K562 (cell line): Measurements from ENCODE around the gene SYT6. TPM values are rescaled to one million over a fixed set of nuclear protein-coding genes. Genes with fewer than 3 reads are reported as not detected.
A peak's percentile ranks its signal among the peaks of the same experiment; 100 is the strongest.
"Not testable (repeated sequence)": the region's sequence is repeated elsewhere in the genome, so short reads cannot be mapped to it uniquely, and the experiment has no call there.

Experiments
- ATAC-seq: fragments of 200-7000 bp; cut with Tn5 transposase; 3 replicates; pipeline ENCODE4 v1.9.1; 2020; ENCODE audit warnings: moderate library complexity
- BruUV-seq: library from RNA; stranded (reverse); fragments of 400-500 nt; replicated peaks from 2 replicates; lab custom pipeline; 2021; lab: Mats Ljungman, UMichigan
- CTCF ChIA-PET: fragments of 300-600 bp; formaldehyde crosslinking; extraction: SDS; loops from one replicate; lab custom pipeline; 2021; ENCODE audit warnings: low intra/inter-chr PET ratio; lab: Yijun Ruan, JAX
- POLR2A ChIA-PET: fragments of 300-600, 350-650 bp; sonication (Branson Sonifier 250); formaldehyde crosslinking; extraction: SDS; loops from one replicate; lab custom pipeline; 2021; ENCODE audit warnings: antibody characterized with exemption, inconsistent platforms; lab: Yijun Ruan, JAX
- DNase-seq, 4 experiments: peaks; one replicate each; pipeline versions ENCODE4 v3.0.0 to v3.0.0-alpha.2; 2011 to 2018; ENCODE audit warnings: low spot score in 3 of 4, mixed read lengths in 3 of 4; ENCODE audit errors: extremely low read depth in 1 of 4
- FAIRE-seq: peaks from 2 replicates; lab custom pipeline; 2011; peaks lifted over from hg19 to GRCh38; lab: Jason Lieb, UNC
- H2AFZ ChIP-seq: 2 replicates; pipeline ENCODE4 v1.6.0; 2011; ENCODE audit warnings: low read depth, low read length, control low read depth, inconsistent platforms
- H3K27ac ChIP-seq: fragments of 200-600 bp; 3 replicates; pipeline ENCODE4 v1.8.0; 2011; ENCODE audit warnings: low read depth, mild to moderate bottlenecking, control low read depth, inconsistent platforms, low read length, moderate library complexity, mixed read lengths; ENCODE audit errors: extremely low read depth
- H3K27me3 ChIP-seq, 2 experiments: fragments of 300-600 bp in 1 of 2; 2 replicates in 1 of 2; 3 replicates in 1 of 2; pipeline versions ENCODE4 v1.6.0 to v1.8.0; 2011; ENCODE audit warnings: inconsistent platforms in 2 of 2, low read length in 2 of 2, mild to moderate bottlenecking in 1 of 2, mixed read lengths in 1 of 2, moderate library complexity in 1 of 2; ENCODE audit not compliant: control insufficient read depth in 2 of 2, insufficient read depth in 2 of 2
- H3K36me3 ChIP-seq: fragments of 300-600 bp; 3 replicates; pipeline ENCODE4 v1.8.0; 2011; ENCODE audit warnings: mild to moderate bottlenecking, low read length, inconsistent platforms; ENCODE audit not compliant: control insufficient read depth, insufficient read depth
- H3K4me1 ChIP-seq, 2 experiments: fragments of 200-600 bp in 1 of 2; replicated peaks in 1 of 2; 2 replicates in 1 of 2; 3 replicates in 1 of 2; pipeline versions ENCODE4 v1.5.1 to v1.8.0; 2011; ENCODE audit warnings: inconsistent platforms in 2 of 2, low read length in 2 of 2, mild to moderate bottlenecking in 1 of 2, mixed read lengths in 1 of 2, moderate library complexity in 1 of 2; ENCODE audit not compliant: control insufficient read depth in 2 of 2, insufficient read depth in 2 of 2
- H3K4me2 ChIP-seq: 2 replicates; pipeline ENCODE4 v1.6.1; 2011; ENCODE audit warnings: low read length, control low read depth, inconsistent platforms, mixed read lengths; ENCODE audit not compliant: insufficient read depth
- H3K4me3 ChIP-seq: fragments of 200-600 bp; sonication (generic), shearing (Covaris generic); 2 replicates; pipeline ENCODE4 v1.5.1; 2016; ENCODE audit warnings: control low read depth, inconsistent platforms
- H3K79me2 ChIP-seq: fragments of 200-600 bp; 3 replicates; pipeline ENCODE4 v1.8.0; 2011; ENCODE audit warnings: low read length, inconsistent platforms; ENCODE audit not compliant: control insufficient read depth, insufficient read depth
- H3K9ac ChIP-seq, 2 experiments: 2 replicates each; pipeline versions ENCODE4 v1.6.0 to v1.6.1; 2011; ENCODE audit warnings: low read depth in 2 of 2, low read length in 2 of 2, control low read depth in 1 of 2, inconsistent platforms in 1 of 2, mild to moderate bottlenecking in 1 of 2, mixed read lengths in 1 of 2; ENCODE audit not compliant: insufficient read depth in 1 of 2
- H3K9me1 ChIP-seq: one replicate; pipeline ENCODE4 v1.6.0; 2011; ENCODE audit warnings: inconsistent platforms, mild to moderate bottlenecking, low read length, moderate library complexity; ENCODE audit not compliant: control insufficient read depth, insufficient read depth
- H3K9me3 ChIP-seq: replicated peaks from 2 replicates; pipeline ENCODE4 v1.5.1; 2011; ENCODE audit warnings: low read depth, low read length, inconsistent platforms; ENCODE audit not compliant: control insufficient read depth, insufficient read depth
- H4K20me1 ChIP-seq: replicated peaks from 2 replicates; pipeline ENCODE4 v1.6.1; 2011; ENCODE audit warnings: low read length, inconsistent platforms, mixed read lengths; ENCODE audit not compliant: control insufficient read depth, insufficient read depth
- TRIM24 ChIP-seq, 2 experiments: fragments of 450-650 bp; IDR thresholded peaks; 2 replicates each; pipeline ENCODE4 v1.6.1; 2016
- ZBTB11 ChIP-seq, 3 experiments: fragments of 200-800 bp in 1 of 3; fragments of 250-450 bp in 1 of 3; fragments of 450-650 bp in 1 of 3; sonication (Bioruptor Pico) in 1 of 3; sonication (Bioruptor generic) in 1 of 3; formaldehyde crosslinking in 1 of 3; IDR thresholded peaks; 2 replicates each; pipeline versions ENCODE4 v1.6.1 to v1.8.0; 2016 to 2022; ENCODE audit warnings: mild to moderate bottlenecking in 2 of 3, missing genetic modification characterization in 2 of 3, missing compliant biosample characterization in 1 of 3, moderate library complexity in 1 of 3
- WGBS: fragments of 100-300 bp; shearing (Covaris generic); methylation state at CpG from one replicate; pipeline ENCODE4 v1.1.6; 2016; ENCODE audit warnings: low coverage, mixed read lengths; ENCODE audit not compliant: insufficient coverage; ENCODE audit errors: missing lambda C conversion rate; 5-methylcytosine and 5-hydroxymethylcytosine counted together
- in situ Hi-C: fragments of 300-500 bp; cut with MboI; formaldehyde crosslinking; loops from 4 replicates; pipeline ENCODE4 v1.15.0; 2018; ENCODE audit warnings: inconsistent platforms, mixed read lengths
- intact Hi-C: fragments of 100-400 bp; cut with micrococcal nuclease; formaldehyde crosslinking; loops from 2 replicates; pipeline ENCODE4 v1.14.2; 2022
- polyA plus RNA-seq, 8 experiments: library from polyadenylated mRNA; depleted of rRNA in 4 of 8; stranded (reverse) in 5 of 8; unstranded in 3 of 8; fragments of >200 nt; fragmentation: Nextera tagmentation in 2 of 8; fragmentation: Illumina TruSeq in 1 of 8; extraction: Ambion mirVana in 2 of 8; extraction: Trizol in 1 of 8; gene quantifications; 2 replicates each; pipeline versions ENCODE4 v1.2.1 to v1.2.3, GENCODE V29; 2011 to 2014; ENCODE audit warnings: inconsistent platforms in 1 of 8, missing spikeins in 1 of 8
- total RNA-seq, 7 experiments: library from RNA; depleted of rRNA in 6 of 7; stranded (reverse); fragments of >200 nt in 6 of 7; fragmentation: Illumina TruSeq in 2 of 7; extraction: Trizol in 2 of 7; gene quantifications; 2 replicates each; pipeline versions ENCODE4 v1.2.1 to v1.2.3, GENCODE V29; 2011 to 2021; ENCODE audit warnings: low replicate concordance in 1 of 7

SYT6 gene
- total and polyA plus RNA-seq, 9 of the 15 experiments (the other 6 are each of a cell fraction or from before 2014, with no cell fraction given), result 0.06 TPM; not detected in 8

GRCh38 chr1:114061121-114061830 lies 92.4 kb downstream of the SYT6 start:
- H3K9ac ChIP-seq, result no peak overlapping the region
- no peaks in the 10 kb centered on the region for H3K9me1 ChIP-seq
- ChIA-PET CTCF (no interaction called here), POLR2A (no interaction called here)
- in situ Hi-C loops, result no loop called here
- TF ChIP-seq TRIM24 (IDR thresholded peaks at IDR 0.05), result no peak
- peak in 1 of 3 experiments; percentile 55; a peak in 1 of 6 replicates for TF ChIP-seq ZBTB11 (CRISPR knock-in tag; IDR thresholded peaks at IDR 0.05)
- no peak overlapping the region for H3K4me3 ChIP-seq
- no peak overlapping the region for H3K4me2 ChIP-seq
- 0% methylated on average over 1 of the region's 1 CpG for WGBS
- intact Hi-C loops, result no loop called here
- no TSS peak for BruUV-seq
- no peaks in the 10 kb centered on the region for H3K36me3 ChIP-seq
- H4K20me1 ChIP-seq, result no peaks in the 10 kb centered on the region
- H2AFZ ChIP-seq, result no peak overlapping the region
- no peaks in the 10 kb centered on the region for H3K79me2 ChIP-seq
- H3K27me3 ChIP-seq, result no peaks in the 10 kb centered on the region; a peak in 1 of 5 replicates
- no peak for DNase-seq
- peaks cover 4% of the 10 kb centered on the region; the same call in 1 of the 2 replicates for H3K9me3 ChIP-seq
- no peak for ATAC-seq
- no peak for FAIRE-seq
- no peaks in the 10 kb centered on the region for H3K4me1 ChIP-seq
- H3K27ac ChIP-seq, result no peak overlapping the region

- CTCF ChIA-PET, intact Hi-C loops: not testable (repeated sequence)
- 3% methylated on average over 4 of the region's 6 CpGs for WGBS
These were observed 95.4 kb downstream of the SYT6 start for GRCh38 chr1:114058236-114058635.

More at GRCh38 chr1:114058236-114058635, 95.4 kb downstream of the SYT6 start:
- H3K27me3 ChIP-seq, FAIRE-seq, POLR2A ChIA-PET, H3K9me1 ChIP-seq, in situ Hi-C loops, DNase-seq, ATAC-seq, H2AFZ ChIP-seq, H3K79me2 ChIP-seq, H3K9me3 ChIP-seq, H4K20me1 ChIP-seq, H3K27ac ChIP-seq, H3K4me3 ChIP-seq, H3K36me3 ChIP-seq, H3K4me2 ChIP-seq, BruUV-seq, H3K4me1 ChIP-seq, H3K9ac ChIP-seq: not testable (repeated sequence)
